ENCODE measurements around the gene TRAFD1.

DNA sequence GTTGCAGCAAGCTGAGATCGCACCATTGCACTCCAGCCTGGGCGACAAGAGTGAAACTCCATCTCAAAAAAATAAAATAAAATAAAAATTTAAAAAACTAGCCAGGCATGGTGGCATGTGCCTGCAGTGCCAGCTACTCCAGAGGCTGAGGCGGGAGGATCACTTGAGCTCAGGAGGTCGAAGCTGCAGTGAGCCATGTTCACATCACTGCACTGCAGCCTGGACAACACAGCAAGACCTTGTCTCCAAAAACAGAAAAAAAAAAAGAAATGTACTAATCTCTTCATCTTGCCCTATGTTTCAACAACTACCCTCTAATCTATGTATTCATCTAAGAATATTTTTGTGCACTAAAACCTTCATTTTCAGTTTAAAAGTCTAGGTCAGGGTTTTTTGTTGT lies 23.2 kb upstream of the TRAFD1 start:
- TF ChIP-seq YY1 (IDR thresholded peaks at IDR 0.05; ENCODE audit: insufficient read depth, insufficient read length) (no peak), ZNF274 (IDR thresholded peaks at IDR 0.05; ENCODE audit: low read depth, low read length) (no peak)

Data from NT2/D1 (cell line).